Measurements from ENCODE around the gene SSX2IP.
"Not testable (repeated sequence)": the region's sequence is repeated elsewhere in the genome, so short reads cannot be mapped to it uniquely, and the experiment has no call there.

The SSX2IP gene

GRCh38 chr1:84690397-84691121 is at the start of gene SSX2IP:
Gene SSX2IP (minus strand): TSS chr1:84690461. CDS start chr1:84671219, 19,242 bp downstream.
- FAIRE-seq, result peak; percentile 64

GRCh38 chr1:84738237-84738636 is 48.0 kb upstream of the SSX2IP start:
- no peak for FAIRE-seq

GRCh38 chr1:84737590-84737989 is 47.3 kb upstream of the SSX2IP start:
- no peak for FAIRE-seq

- no peak for FAIRE-seq
Measured at GRCh38 chr1:84736944-84737343, 46.7 kb upstream of the SSX2IP start.

- FAIRE-seq, result no peak
Measured at GRCh38 chr1:84736445-84736844, 46.2 kb upstream of the SSX2IP start.

GRCh38 chr1:84735483-84735882 is 45.2 kb upstream of the SSX2IP start:
- no peak for FAIRE-seq

- no peak for FAIRE-seq
Measured at GRCh38 chr1:84732520-84732919, 42.3 kb upstream of the SSX2IP start.

GRCh38 chr1:84731519-84731918 is 41.3 kb upstream of the SSX2IP start:
- no peak for FAIRE-seq

GRCh38 chr1:84727711-84728110 is 37.5 kb upstream of the SSX2IP start:
- not testable (repeated sequence) for FAIRE-seq

GRCh38 chr1:84726593-84727499 is 36.6 kb upstream of the SSX2IP start:
- FAIRE-seq, result no peak

- FAIRE-seq, result no peak
Measured at GRCh38 chr1:84724128-84724860, 34.0 kb upstream of the SSX2IP start.

- FAIRE-seq, result no peak
Measured at GRCh38 chr1:84722794-84723193, 32.5 kb upstream of the SSX2IP start.

GRCh38 chr1:84721872-84722271 is 31.6 kb upstream of the SSX2IP start:
- FAIRE-seq, result not testable (repeated sequence)

- FAIRE-seq, result no peak
Measured at GRCh38 chr1:84721152-84721551, 30.9 kb upstream of the SSX2IP start.

GRCh38 chr1:84720221-84720780 is 30.0 kb upstream of the SSX2IP start:
- peak; percentile 97 for FAIRE-seq

GRCh38 chr1:84719543-84720217 is 29.4 kb upstream of the SSX2IP start:
- no peak for FAIRE-seq

- FAIRE-seq, result no peak
Measured at GRCh38 chr1:84715342-84716019, 25.2 kb upstream of the SSX2IP start.

- no peak for FAIRE-seq
Measured at GRCh38 chr1:84712276-84712874, 22.1 kb upstream of the SSX2IP start.

- FAIRE-seq, result no peak
Measured at GRCh38 chr1:84711869-84712268, 21.6 kb upstream of the SSX2IP start.

- FAIRE-seq, result peak; percentile 33
Measured at GRCh38 chr1:84711121-84711520, 20.9 kb upstream of the SSX2IP start.

GRCh38 chr1:84709131-84709530 is 18.9 kb upstream of the SSX2IP start:
- FAIRE-seq, result no peak
